HT1080 (cell line): Measurements from ENCODE around the gene CHRNA3. TPM values are rescaled to one million over a fixed set of nuclear protein-coding genes. Genes with fewer than 3 reads are reported as not detected.
A peak's percentile ranks its signal among the peaks of the same experiment; 100 is the strongest.
"Not testable (repeated sequence)": the region's sequence is repeated elsewhere in the genome, so short reads cannot be mapped to it uniquely, and the experiment has no call there.

ENCODE experiments used
- DNase-seq: peaks from one replicate; pipeline ENCODE4 v3.0.0-alpha.2; 2015; ENCODE audit warnings: low read depth
- total RNA-seq: library from RNA; depleted of rRNA; stranded (reverse); fragments of >200 nt; shearing (Covaris generic); gene quantifications from 2 replicates; pipeline ENCODE4 v1.2.3, GENCODE V29; 2014

Gene CHRNA3
- total RNA-seq, 1 experiment from 2014 or later, result not detected

GRCh38 chr15:78618064-78618463 lies 2.7 kb downstream of the CHRNA3 start:
- no peak for DNase-seq

GRCh38 chr15:78617516-78617915 lies 3.3 kb downstream of the CHRNA3 start:
- DNase-seq, result no peak

GRCh38 chr15:78617076-78617475 lies 3.7 kb downstream of the CHRNA3 start:
- no peak for DNase-seq

GRCh38 chr15:78616506-78616905 lies 4.3 kb downstream of the CHRNA3 start:
- no peak for DNase-seq

- DNase-seq, result no peak
Measured at GRCh38 chr15:78615151-78615589, 5.6 kb downstream of the CHRNA3 start.

- no peak for DNase-seq
Measured at GRCh38 chr15:78614021-78614420, 6.8 kb downstream of the CHRNA3 start.

- DNase-seq, result not testable (repeated sequence)
Measured at GRCh38 chr15:78609551-78609950, 11.2 kb downstream of the CHRNA3 start.

- DNase-seq, result no peak
Measured at GRCh38 chr15:78605680-78606079, 15.1 kb downstream of the CHRNA3 start.

GRCh38 chr15:78605201-78605600 lies 15.6 kb downstream of the CHRNA3 start:
- DNase-seq, result no peak

- DNase-seq, result no peak
Measured at GRCh38 chr15:78604420-78604819, 16.4 kb downstream of the CHRNA3 start.

- DNase-seq, result no peak
Measured at GRCh38 chr15:78603467-78603866, 17.3 kb downstream of the CHRNA3 start.

- DNase-seq, result no peak
Measured at GRCh38 chr15:78599189-78599588, 21.6 kb downstream of the CHRNA3 start.

- DNase-seq, result no peak
Measured at GRCh38 chr15:78598348-78598747, 22.4 kb downstream of the CHRNA3 start.

GRCh38 chr15:78597583-78597982 lies 23.2 kb downstream of the CHRNA3 start:
- no peak for DNase-seq

GRCh38 chr15:78574944-78575343 lies 45.9 kb downstream of the CHRNA3 start:
- no peak for DNase-seq

- DNase-seq, result no peak
Measured at GRCh38 chr15:78573416-78573815, 47.4 kb downstream of the CHRNA3 start.

- no peak for DNase-seq
Measured at GRCh38 chr15:78571382-78571781, 49.4 kb downstream of the CHRNA3 start.

GRCh38 chr15:78570710-78571109 lies 50.1 kb downstream of the CHRNA3 start:
- DNase-seq, result no peak

- no peak for DNase-seq
Measured at GRCh38 chr15:78567531-78567930, 53.3 kb downstream of the CHRNA3 start.

GRCh38 chr15:78565951-78566774 lies 54.6 kb downstream of the CHRNA3 start:
- DNase-seq, result peak; percentile 43

- peak; percentile 80 for DNase-seq
Measured at GRCh38 chr15:78565097-78565950, 55.5 kb downstream of the CHRNA3 start, which contains the start of gene CHRNA5. TSS of gene CHRNA5 (plus strand) at chr15:78565520. CDS start at chr15:78565720, 200 bp downstream.

- no peak for DNase-seq
Measured at GRCh38 chr15:78564743-78565096, 56.1 kb downstream of the CHRNA3 start.
